ENCODE data around the gene KCNE3. TPM values are rescaled to one million over a fixed set of nuclear protein-coding genes. Genes with fewer than 3 reads are reported as not detected.

The KCNE3 gene
- polyA plus RNA-seq, 1 donor (not counting 4 experiments of a cell fraction or from before 2014, with no cell fraction given), result not detected

DNA sequence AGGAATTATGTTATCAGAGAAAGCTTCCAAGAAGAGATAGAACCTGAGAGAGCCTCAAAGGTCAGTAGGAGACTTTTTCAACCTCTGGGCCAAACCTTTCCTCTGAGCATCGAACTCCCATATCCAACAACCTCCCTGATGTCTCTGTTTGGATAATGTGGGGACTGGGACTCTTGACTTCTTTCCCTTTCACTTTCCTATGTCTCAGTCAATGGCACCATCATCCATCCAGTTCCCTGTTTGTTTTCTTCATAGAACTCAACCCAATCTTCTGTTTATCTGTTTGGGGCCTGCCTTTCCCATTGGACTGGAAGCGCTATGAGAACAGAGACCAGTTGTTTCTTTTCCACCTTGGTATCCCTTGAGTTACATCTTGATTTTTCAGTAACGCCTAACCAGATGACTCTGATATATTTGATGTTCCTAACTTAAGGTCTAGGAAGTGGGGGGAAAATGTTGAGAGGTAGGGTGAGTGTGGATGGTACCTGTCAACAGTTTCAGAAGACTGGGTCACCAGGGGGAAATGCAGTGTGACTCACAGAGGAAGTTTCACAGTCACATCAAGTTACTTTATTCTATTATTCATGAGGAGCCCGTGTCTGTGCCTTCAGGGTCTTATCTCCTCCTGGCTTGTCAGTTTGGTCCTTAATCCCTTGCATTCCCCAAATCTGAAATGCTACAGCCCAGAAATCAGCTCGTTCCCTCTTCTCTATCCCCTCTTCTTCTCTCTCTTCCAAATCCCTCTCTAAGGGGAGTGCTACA is 4.5 kb upstream of the KCNE3 start:
- Histone ChIP-seq H3K4me2 (ENCODE audit: control insufficient read depth, extremely low read depth, insufficient read depth, low read depth, low read length) (no peak overlapping the region), H3K4me1 (ENCODE audit: control insufficient read depth, extremely low read depth, insufficient read depth, low read length) (no peaks in the 10 kb centered on the region), H3K36me3 (ENCODE audit: control insufficient read depth in 2 of 2, extremely low read depth in 1 of 2, insufficient read depth in 2 of 2, low read length in 2 of 2) (no peaks in the 10 kb centered on the region), H2AFZ (ENCODE audit: control insufficient read depth, low read length) (no peak overlapping the region), H3K27me3 (ENCODE audit: control insufficient read depth, extremely low read depth, insufficient read depth, low read length) (peaks cover 21% of the 10 kb centered on the region), H3K9ac (ENCODE audit: control insufficient read depth, extremely low read depth, insufficient read depth, low read length) (no peak overlapping the region), H3K9me3 (ENCODE audit: control insufficient read depth, low read depth, low read length) (no peaks in the 10 kb centered on the region), H4K20me1 (ENCODE audit: control insufficient read depth, extremely low read depth, insufficient read depth, low read length) (no peaks in the 10 kb centered on the region), H3K79me2 (ENCODE audit: control insufficient read depth, insufficient read depth, low read length) (no peaks in the 10 kb centered on the region), H3K27ac (ENCODE audit: control insufficient read depth, insufficient read depth, low read length) (no peak overlapping the region), H3K4me3 (ENCODE audit: control insufficient read depth in 2 of 3, extremely low read depth in 1 of 3, insufficient read depth in 2 of 3, low read depth in 1 of 3, low read length in 3 of 3) (no peak overlapping the region), H3K9me1 (ENCODE audit: control insufficient read depth, extremely low read depth, insufficient read depth, low read length) (no peaks in the 10 kb centered on the region)
- dilution Hi-C loops (cut with MboI; ENCODE audit: extremely low pct_ligation_motif_present, low sequenced_read_pairs), result no loop called here
- DNase-seq (ENCODE audit: low read depth, low spot score) (no peak), FAIRE-seq (no peak)
- TF ChIP-seq EZH2 (IDR thresholded peaks at IDR 0.05; ENCODE audit: low read length) (no peak), CTCF (optimal IDR thresholded peaks at IDR 0.05 in 1 of 3, IDR thresholded peaks at IDR 0.05 in 1 of 3, conservative IDR thresholded peaks at IDR 0.05 in 1 of 3; ENCODE audit: extremely low read depth in 1 of 3, insufficient read depth in 2 of 3, low read length in 3 of 3) (no peak)

DNA sequence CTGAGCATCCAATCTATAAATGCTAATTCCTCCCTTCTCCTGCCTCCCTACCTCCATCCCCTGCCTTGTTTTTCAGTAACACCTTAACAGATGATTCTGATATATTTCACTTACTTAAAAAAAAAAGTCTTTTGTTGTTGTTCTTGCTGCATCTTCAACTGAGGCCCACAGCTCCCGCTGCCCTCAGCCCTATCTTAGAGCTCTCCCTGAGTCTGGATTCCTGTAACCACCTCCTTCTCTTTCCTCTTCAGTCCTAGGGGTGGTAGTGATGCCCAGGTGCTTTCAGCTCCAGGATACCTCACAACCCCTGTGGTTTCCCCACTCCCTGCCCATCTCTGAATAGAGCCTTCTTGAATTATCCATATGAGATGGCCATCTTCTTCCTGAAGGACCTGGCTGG is 3.7 kb upstream of the KCNE3 start:
- TF ChIP-seq EZH2 (IDR thresholded peaks at IDR 0.05; ENCODE audit: low read length) (no peak), CTCF (optimal IDR thresholded peaks at IDR 0.05 in 1 of 3, IDR thresholded peaks at IDR 0.05 in 1 of 3, conservative IDR thresholded peaks at IDR 0.05 in 1 of 3; ENCODE audit: extremely low read depth in 1 of 3, insufficient read depth in 2 of 3, low read length in 3 of 3) (no peak)
- Histone ChIP-seq H3K4me3 (ENCODE audit: control insufficient read depth in 2 of 3, extremely low read depth in 1 of 3, insufficient read depth in 2 of 3, low read depth in 1 of 3, low read length in 3 of 3) (no peak overlapping the region), H3K4me2 (ENCODE audit: control insufficient read depth, extremely low read depth, insufficient read depth, low read depth, low read length) (no peak overlapping the region), H3K79me2 (ENCODE audit: control insufficient read depth, insufficient read depth, low read length) (no peaks in the 10 kb centered on the region), H3K4me1 (ENCODE audit: control insufficient read depth, extremely low read depth, insufficient read depth, low read length) (no peaks in the 10 kb centered on the region), H3K27ac (ENCODE audit: control insufficient read depth, insufficient read depth, low read length) (no peak overlapping the region), H4K20me1 (ENCODE audit: control insufficient read depth, extremely low read depth, insufficient read depth, low read length) (no peaks in the 10 kb centered on the region), H3K36me3 (ENCODE audit: control insufficient read depth in 2 of 2, extremely low read depth in 1 of 2, insufficient read depth in 2 of 2, low read length in 2 of 2) (no peaks in the 10 kb centered on the region), H3K9me3 (ENCODE audit: control insufficient read depth, low read depth, low read length) (no peaks in the 10 kb centered on the region), H3K27me3 (ENCODE audit: control insufficient read depth, extremely low read depth, insufficient read depth, low read length) (peaks cover 29% of the 10 kb centered on the region), H3K9me1 (ENCODE audit: control insufficient read depth, extremely low read depth, insufficient read depth, low read length) (no peaks in the 10 kb centered on the region), H3K9ac (ENCODE audit: control insufficient read depth, extremely low read depth, insufficient read depth, low read length) (no peak overlapping the region), H2AFZ (ENCODE audit: control insufficient read depth, low read length) (no peak overlapping the region)
- dilution Hi-C loops (cut with MboI; ENCODE audit: extremely low pct_ligation_motif_present, low sequenced_read_pairs), result no loop called here
- DNase-seq (ENCODE audit: low read depth, low spot score), result no peak
- no peak for FAIRE-seq

All from keratinocyte (primary cell).